ENCODE data around the gene NDUFAF4. TPM values are rescaled to one million over a fixed set of nuclear protein-coding genes. Genes with fewer than 3 reads are reported as not detected.
A peak's percentile ranks its signal among the peaks of the same experiment; 100 is the strongest.

The NDUFAF4 gene
- total RNA-seq = 15.9 TPM

DNA sequence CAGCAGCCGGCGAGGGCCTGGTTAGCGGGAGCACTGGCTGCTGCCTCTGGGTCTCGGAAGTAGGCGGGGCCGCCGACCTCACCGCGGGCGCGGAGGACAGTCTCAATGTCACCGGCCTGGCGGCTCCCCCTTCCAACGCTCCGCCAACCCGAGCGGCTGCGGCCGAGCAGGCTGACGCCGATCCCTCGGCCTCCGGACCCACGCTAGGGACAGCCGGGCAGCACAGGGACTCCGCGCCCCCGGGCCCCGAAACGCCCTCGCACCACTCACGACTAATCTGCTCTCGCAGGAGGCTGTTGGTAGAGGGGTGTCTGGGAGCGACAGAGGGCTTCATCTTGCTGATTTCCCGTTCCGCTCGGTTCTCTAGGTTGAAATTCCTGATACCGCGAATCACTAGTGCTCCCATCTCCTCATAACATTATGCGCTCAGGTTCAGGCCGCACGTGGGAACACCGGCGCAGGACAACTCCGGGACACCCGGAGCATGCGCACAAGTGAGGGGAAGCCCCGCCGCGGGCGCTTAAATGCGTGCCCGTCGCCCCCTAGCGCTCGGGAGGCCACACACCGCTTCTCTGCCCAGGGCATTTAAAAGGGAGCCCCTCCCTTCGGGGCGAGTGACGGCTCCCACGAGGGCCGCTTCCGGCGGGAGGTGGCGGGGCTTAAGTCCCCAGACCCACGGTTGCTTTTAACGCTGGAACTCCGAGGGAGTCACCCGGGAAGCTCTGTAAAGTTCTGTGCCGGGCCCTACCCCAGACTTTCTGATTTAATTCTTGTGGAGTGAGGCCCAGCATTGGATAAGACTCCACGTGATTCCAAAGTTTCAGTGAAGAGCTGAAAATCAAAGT, at the start of gene NDUFAF4:
TSS of gene NDUFAF4 (minus strand) at position 496 of the 845 bp plus-strand sequence. CDS start at position 406, 90 bp downstream.
- ATAC-seq (peak; percentile 96), DNase-seq (ENCODE audit: low spot score) (peak; percentile 98)

DNA sequence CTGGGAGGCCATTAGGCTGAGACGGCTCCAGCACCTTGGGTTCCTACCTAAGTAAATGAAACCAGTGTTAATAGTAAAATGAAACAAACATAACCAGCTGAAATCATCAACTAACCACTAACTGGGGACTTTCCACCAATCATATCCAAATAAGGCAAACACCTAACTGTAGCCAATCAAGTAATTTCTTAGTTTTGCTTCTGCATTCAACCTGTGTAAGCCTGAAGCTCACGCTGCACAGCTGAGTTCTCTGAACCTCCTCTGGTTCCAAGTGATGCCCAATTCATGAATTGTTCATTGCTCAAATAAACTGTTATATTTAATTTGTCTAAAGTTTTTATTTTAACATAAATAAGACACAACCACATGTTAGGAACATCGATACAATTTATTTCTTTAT, 49.4 kb upstream of the NDUFAF4 start:
- no peak for DNase-seq (ENCODE audit: low spot score)
- no peak for ATAC-seq

DNA sequence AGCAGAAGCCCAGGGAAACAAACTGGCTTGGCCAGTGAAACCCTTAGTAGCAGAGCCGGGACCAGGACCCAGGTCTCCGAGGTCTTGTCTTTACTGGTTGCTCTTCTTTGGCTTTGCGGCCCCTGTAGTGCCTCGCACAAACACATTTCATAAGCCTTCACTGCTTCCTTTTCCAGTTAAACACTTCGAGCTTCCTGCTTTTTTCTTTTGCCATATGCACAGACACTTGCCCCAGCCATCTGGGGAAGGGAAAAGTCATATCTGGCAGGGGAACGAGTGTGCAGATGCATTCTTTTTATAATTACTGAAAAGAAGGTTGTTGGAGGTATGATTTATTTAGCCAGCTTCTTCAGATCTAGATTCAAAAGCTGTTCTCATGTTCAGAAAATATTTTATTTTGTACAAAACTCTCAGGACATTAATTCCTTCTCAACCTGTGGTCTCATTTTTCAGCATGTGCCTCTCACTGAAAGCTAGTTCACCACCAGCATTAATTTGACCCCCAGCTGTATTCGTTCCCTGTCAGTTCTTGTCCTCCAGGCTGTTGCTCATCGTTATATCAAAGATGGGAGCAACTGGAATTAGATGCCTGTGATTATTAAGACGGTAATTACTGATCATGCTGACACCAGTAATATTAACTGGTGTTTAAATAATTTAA, 46.0 kb upstream of the NDUFAF4 start:
- DNase-seq (ENCODE audit: low spot score) (no peak), ATAC-seq (no peak)

DNA sequence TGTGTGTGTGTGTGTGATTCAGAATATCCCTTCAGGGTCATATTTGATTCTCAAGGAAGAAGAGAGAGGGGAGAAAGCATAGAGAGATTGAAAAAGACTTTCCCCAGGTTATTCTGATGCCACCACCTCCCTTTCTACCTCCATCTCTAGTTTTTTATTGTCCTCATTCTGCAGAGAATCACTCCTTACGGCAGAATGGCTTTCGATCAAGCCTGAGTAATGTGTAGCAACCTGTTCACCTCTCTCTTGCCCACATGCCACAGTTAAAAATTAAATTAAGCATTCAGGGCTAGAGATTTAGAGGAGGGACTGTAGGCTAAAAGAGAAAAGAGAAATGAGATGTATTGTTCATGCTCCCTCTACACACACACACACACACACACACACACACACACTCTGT, 45.0 kb upstream of the NDUFAF4 start:
- ATAC-seq (no peak), DNase-seq (ENCODE audit: low spot score) (no peak)

DNA sequence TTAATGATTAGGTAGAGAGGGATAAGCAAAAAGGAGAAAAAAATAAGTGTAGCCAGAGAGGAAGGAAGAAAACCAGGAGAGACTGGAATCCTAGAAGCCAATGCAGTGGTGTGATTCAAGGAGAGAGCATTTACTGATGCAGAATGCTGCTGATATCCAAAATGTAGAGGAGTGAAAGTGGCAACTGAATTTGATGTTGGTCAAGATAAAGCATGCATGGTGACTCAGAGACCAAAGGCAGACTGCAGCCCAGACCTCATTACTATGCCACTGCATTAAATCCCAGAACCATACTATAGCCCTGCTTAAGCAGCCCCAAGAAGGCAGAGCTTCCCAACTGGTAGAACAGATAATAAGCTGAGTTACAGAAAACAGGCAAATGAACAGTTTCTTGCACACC, 42.6 kb upstream of the NDUFAF4 start:
- ATAC-seq (no peak), DNase-seq (ENCODE audit: low spot score) (no peak)

DNA sequence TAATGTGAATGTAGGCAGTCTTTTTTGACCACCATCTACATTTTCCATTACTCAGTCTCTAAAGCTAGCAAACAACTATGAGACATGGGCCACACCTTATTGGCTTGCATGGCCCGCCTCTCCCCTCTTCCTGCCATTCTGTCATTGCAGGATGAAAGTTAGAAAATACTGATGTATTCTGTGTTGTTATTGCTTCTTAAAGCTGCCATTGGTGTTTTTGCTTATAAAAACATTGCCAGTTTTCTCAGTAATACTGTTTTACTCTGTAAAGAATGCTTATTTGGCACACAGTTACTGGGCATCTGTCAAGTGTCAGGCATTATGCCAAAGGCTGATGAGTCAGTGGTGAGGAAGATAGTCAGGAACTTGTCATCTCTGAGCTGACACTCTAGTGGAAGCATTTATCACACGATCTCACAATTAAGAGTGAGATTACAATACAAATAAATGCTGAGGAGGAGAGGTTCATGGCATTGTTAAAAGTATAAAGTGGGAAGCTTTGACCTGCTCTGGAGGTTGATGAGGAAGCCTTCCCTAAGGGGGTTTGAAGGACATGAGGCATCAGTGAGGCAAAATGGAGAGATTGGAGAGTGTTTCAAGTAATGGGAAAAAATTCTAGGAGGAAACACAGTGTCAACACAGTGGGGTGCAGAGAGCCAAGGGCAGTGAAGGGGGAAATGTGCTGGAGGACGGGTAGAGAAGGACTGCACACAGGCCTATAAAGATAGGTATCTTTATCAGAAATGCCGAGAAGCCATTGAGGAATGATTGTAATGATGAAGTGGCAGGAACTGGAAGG, 41.5 kb upstream of the NDUFAF4 start:
- no peak for DNase-seq (ENCODE audit: low spot score)
- ATAC-seq = no peak

DNA sequence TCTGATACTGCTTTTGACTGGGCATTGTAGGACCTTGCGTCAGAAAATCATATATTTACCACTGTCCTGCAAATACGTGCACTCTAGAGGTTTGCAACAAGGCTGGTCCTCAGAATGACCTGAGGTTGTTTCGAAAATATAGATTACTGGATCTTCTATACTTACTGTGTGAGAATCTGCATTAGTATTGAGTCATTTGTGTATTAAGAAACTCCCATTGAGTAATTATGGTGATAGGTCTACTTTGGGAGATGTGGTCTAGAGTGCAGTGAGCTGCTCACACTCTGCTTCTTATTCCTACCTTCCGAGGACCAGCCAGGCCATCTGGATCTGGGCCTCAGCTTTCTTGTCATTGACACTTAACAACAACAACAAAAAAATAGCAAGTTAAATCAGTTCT, 36.4 kb upstream of the NDUFAF4 start:
- DNase-seq (ENCODE audit: low spot score) (no peak), ATAC-seq (no peak)

DNA sequence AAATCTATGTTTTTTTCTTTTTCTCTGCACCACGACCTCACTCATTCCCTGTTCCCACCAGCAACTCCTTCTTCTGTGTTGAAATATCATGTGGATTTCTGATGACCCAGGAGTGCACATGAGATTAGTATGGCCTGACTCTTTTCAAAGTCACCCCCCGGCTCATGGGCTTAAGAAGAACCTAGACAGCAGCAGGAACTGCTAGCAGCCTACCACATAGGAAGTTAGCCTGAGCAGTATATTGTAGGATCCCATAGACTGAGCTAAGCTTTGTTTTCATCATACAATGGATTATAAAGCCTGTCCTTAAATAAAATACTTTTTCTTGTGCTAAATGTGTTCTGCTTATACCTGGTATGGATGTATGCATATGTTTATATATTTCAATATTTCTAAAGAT, 33.5 kb upstream of the NDUFAF4 start:
- ATAC-seq = no peak
- DNase-seq (ENCODE audit: low spot score) = no peak

DNA sequence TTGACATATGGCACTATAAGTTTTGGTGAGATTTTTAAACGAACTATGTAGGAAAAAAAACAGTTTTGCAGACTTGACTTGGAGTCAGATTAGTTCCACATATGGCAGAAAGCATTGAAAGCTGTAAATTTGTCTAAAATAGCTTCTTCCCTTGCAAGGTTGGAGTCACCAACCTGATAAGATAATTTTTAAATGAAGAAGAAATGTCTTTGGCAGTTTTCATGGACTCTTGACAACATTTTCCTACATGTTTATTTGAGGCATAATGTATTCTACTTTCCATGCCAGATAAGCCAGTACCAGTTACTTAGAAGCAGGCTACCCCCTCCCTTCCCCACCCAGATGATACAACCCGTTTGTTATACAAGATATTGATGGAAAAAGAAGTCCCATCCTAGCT, 32.0 kb upstream of the NDUFAF4 start:
- ATAC-seq (no peak), DNase-seq (ENCODE audit: low spot score) (no peak)

DNA sequence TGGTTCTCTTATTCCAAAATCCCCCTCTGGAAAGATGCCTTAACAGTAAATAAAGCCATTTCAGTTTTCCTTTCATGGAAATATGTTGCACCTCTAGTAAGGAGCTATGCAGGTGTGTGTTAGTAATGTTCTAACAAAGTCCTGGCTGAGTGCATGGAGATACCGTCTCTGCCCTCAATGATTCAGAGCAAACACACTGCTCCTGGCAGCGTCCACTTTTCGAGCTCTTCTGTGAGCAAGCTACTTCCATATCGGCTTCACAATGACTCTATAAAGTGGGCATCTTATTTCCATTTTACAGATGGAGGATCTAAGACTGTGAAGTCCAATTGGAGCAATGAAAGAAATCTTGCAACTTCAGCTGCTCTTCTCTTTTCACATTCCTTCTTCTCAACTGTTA, 30.0 kb upstream of the NDUFAF4 start:
- DNase-seq (ENCODE audit: low spot score) (no peak), ATAC-seq (no peak)

DNA sequence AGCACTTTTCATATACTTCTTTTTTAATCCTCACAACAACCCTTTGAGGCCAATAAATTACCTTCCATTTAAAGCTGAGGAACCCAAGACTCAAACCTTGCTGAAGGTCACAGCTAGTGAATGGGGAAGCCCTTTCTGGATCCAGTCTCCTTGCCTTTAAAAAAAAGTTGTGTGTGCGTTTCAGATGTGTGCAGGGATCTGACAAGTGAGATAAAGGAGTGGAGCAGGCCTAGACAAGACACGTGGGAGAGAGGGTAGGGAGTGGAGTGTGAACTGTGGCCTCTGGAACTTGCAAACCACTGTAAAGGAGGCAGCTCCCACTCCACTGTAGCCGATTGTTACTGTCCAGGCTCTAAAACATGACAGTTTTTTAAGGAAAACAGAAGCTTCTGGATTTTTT, 28.7 kb upstream of the NDUFAF4 start:
- ATAC-seq = no peak
- no peak for DNase-seq (ENCODE audit: low spot score)

DNA sequence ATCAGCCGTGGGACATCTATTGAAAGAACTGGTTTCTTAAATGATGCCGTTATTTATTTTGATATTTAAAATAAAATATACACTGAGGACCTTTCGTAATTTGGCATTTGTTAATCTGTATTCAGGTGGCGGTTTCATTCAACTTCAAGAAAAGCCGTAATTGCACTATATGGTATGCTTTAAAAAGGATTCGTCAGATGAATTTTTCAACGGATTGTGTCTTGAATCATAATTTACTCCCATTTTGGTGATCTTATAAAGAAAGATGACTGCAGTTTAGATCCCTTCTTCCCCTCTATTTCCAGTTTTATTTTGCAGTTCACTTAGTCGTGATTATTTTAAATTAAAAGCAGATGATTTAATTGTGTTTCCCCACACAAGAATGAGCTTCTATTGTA, 27.6 kb upstream of the NDUFAF4 start:
- ATAC-seq (no peak), DNase-seq (ENCODE audit: low spot score) (no peak)

DNA sequence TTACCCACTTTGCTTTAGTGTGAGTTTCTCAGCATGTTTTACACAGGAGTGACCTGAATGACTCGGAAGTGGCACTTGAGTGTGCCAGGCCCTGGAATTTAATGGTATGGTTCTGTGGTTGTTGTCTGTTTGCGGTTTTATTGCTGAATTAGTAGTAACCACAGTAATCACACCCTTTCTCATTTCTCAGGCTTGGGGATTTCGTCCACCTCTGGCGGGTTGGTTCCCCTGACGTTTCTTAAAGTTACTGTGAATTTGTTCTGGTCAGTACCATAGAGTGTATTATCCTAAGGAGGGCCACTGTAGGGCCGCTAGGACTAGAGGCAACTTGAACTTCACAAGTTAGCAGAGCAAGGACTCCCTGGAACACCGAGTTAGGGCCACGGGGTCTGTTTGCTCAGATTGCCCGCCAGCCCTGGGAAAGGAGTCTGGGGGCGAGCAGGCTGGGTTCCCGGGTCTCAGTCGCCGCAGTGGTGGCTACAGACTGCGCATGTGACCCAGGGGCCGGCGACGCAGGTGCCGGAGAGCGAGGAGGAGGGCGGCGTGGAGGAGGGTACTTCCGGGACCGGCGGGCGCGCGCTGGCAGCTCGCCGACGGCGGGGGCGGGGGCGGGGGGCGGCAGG, 26.3 kb upstream of the NDUFAF4 start:
- ATAC-seq = peak; percentile 39
- no peak for DNase-seq (ENCODE audit: low spot score)

DNA sequence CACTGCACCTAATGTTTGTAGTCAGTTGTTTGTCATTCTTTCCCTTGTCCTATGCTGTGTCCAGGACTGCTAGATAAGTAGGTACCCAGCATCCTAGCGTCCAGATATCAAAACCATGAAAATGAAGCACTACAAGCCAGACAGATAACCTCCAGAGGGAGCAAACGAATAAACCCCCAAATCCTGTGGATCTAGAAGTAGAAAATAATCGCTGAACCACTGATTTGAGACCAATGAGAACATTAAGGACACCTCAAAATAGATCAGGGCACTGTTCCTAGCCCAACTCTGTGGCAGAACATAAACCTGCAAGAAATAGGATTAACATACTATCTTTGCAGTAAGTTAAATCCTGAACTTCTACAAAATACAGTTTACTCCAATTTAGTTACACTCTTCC, 25.7 kb upstream of the NDUFAF4 start:
- ATAC-seq = no peak

DNA sequence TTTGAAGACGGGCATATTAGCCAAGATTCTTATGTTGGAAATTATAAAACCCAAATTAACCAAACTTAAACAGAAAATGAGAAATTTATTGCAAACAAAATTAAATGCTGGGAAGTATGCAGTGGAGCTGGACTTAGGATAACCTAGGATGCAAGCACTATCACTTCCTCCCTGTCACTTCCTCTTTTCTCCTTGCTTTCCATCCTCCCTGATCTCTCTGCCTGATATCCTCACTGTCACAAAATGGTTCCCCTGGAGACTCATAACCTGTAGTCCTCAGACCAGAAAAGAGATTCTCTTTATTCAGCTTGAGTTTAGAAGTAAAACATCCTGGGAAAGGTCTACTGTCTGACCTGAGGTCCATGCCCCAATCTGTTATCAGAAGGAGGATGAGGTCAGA, 19.4 kb upstream of the NDUFAF4 start:
- DNase-seq (ENCODE audit: low spot score) = no peak
- ATAC-seq = no peak

More for the DNA sequence above, 25.7 kb upstream of the NDUFAF4 start:
- DNase-seq (ENCODE audit: low spot score) = no peak

DNA sequence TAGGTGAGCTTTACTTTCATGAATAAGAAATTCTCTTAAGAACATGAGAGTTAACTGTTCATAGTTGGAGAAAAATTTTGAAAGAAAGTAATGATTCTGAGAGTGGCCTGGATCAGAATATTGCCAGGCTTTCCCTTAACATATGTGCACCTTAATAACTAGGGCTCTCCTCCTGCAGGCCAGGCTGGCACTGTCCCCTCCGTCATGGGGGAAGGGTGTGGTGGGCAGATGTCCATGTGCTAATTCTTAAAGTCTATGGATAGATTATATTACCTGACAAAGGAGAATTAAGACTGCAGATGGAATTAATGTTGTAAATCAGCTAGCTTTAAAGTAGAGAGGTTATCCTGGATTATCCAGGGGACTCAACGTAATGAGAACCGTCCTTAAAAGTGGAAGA, 15.9 kb upstream of the NDUFAF4 start:
- ATAC-seq (no peak), DNase-seq (ENCODE audit: low spot score) (no peak)

DNA sequence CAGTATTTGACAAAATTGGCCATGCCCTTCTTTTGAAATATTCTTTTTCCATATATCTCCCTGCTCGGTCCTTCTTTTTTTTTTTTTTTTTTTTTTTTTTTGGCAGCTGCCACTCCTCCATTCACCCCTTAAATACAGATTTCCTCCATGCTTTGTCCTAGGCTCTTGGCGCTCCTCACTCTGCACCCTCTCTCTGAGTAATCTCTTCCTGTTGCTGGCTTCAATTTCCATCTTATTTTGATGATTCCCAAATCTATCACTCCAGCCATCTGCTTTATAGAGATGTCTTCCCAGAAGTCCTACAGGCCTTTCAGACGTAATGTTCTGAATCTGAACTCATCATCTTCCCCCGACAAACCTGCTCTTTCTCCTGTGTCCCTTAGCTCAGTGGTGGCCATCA, 14.1 kb upstream of the NDUFAF4 start:
- DNase-seq (ENCODE audit: low spot score) = no peak
- ATAC-seq = no peak

DNA sequence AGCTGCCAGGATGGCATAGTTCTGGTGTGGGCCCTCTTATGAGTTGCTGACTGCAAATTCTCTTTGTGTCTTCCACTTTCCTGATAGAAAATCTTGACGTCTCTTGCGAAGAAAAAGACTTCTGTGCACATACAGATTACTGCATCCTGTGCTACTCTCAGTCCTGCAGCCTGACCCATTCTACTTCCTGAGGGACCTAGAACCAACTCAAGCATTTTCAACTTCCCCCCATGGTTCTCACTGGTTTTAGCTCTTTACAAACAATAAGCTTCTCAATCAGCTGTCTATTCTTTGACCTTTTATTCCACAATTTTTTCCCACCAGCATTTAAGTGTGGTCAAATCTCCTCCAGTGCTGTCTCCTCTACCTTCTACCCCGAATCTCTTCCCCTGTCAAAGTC, 13.5 kb upstream of the NDUFAF4 start:
- ATAC-seq (no peak), DNase-seq (ENCODE audit: low spot score) (no peak)

DNA sequence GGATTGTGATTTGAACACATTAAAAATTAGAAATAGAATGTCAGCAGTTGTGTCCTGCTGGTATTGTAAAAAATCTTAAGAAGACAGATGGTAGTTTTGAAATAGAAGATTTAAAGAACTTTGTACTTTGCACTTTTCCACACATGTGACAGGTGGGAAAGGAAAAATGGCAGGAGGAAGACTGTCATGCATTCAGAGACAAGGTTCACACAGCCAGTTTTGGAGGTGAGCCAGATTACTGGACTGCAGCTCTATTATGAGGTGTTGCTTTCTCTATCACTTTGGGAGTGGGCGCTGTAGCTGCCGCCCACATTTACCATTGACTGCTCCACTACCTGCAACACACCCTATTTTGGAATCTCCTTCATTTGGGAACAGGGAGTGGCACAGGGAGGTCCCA, 12.1 kb upstream of the NDUFAF4 start:
- ATAC-seq = no peak
- DNase-seq (ENCODE audit: low spot score) = no peak

DNA sequence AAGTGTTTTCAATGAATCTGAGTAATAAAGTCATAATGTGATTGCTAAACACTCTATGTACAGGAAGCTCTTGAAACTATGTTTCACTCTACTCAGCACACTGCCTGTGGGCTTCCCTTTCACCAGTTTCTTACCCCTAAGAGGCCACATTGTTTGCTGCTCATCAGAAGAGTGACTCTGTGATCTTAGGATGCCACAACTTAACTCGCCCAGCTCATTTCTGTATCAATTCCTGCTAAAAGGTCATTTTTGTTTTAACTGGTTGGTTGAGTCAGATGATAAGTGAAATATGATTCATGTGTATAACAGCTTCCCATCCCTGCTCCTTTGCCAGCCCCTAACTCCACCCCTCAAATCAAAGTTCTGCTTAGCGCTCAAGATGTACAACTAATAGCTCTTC, 9.8 kb upstream of the NDUFAF4 start:
- no peak for ATAC-seq
- no peak for DNase-seq (ENCODE audit: low spot score)

DNA sequence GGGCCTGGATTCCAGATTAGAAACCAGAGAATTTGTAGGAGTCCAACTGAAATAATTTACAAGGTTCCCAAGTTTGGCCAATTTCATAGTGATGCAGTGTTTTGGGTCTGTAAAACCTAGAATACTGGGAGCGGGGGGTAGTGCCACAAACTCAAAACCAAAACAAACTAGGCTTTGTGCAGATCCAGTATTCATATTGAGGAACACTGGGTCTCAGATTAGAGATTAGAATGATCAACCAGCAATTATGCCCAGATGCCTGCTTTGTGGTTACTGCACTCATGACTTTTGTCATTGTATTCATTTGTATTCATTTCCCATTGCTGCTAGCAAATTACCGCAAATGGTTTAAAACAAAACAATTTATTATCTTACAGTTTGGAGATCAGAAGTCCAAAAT, 3.2 kb upstream of the NDUFAF4 start:
- ATAC-seq (no peak), DNase-seq (ENCODE audit: low spot score) (no peak)
